ENCODE data around the gene CGB2. TPM values are rescaled to one million over a fixed set of nuclear protein-coding genes. Genes with fewer than 3 reads are reported as not detected.
"Not testable (repeated sequence)": the region's sequence is repeated elsewhere in the genome, so short reads cannot be mapped to it uniquely, and the experiment has no call there.

Gene CGB2
- total RNA-seq, 4 donors from 2014 or later = not detected

DNA sequence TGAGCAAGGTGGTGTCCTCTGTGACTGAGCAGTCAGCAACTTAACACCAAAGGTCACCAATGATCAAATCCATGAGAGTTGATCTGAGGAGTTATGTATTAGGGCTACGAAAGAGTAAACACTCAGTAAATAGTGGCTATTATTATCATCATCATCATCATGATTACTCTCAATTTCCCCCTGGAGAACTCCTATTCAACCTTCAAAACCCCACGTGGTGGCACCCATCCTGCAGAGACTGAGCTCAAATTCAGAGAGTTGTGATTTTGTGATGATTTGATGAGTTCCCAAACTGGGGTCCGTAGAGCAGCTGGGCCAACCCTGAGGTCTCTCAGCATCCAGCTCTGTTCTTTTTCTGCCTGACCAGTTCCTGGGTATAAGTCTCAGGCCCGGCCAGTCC lies 18.1 kb downstream of the CGB2 start:
- WGBS = 62% methylated on average over 3 of the region's 4 CpGs
- H3K27ac ChIP-seq (replicated peaks in 1 of 4); H3K9me3 ChIP-seq; intact Hi-C loops (cut with DNase I); H3K36me3 ChIP-seq; DNase-seq (ENCODE audit: extremely low spot score); H3K4me3 ChIP-seq; H3K4me1 ChIP-seq; H3K27me3 ChIP-seq: not testable (repeated sequence)

DNA sequence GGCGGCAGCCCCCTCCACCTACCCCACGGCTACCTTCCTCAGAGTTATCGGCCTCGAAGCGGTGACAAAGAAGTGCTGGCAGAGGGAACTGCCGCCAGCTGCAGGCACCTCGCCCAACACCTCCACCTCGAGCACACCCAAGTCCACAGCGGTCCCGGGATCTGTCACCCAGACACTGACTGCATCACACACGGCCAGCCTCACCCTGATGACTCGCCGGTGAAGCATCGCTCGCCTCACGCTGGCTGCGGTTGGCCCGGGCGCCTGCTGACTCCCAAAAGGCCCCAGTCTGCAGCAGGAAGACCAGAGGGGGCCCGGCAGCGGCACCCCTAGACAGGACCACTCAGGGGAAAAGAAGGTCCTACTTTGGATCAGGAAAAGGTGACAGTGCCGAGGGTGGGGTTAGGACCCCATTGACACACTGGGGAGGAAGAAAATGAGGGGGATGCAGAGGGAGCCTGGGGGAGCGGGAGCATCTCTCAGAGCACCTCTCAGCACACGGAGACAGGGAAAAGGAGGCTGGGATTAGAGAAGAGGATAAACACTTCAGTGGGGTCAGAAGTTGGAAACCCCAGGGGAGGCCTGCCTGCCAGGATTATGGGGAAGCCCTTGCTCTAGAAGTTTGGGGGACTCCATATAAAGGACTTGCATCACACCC lies 18.8 kb downstream of the CGB2 start:
- WGBS = 85% methylated on average over 7 of the region's 24 CpGs
- DNase-seq (ENCODE audit: extremely low spot score) = not testable (repeated sequence)

DNA sequence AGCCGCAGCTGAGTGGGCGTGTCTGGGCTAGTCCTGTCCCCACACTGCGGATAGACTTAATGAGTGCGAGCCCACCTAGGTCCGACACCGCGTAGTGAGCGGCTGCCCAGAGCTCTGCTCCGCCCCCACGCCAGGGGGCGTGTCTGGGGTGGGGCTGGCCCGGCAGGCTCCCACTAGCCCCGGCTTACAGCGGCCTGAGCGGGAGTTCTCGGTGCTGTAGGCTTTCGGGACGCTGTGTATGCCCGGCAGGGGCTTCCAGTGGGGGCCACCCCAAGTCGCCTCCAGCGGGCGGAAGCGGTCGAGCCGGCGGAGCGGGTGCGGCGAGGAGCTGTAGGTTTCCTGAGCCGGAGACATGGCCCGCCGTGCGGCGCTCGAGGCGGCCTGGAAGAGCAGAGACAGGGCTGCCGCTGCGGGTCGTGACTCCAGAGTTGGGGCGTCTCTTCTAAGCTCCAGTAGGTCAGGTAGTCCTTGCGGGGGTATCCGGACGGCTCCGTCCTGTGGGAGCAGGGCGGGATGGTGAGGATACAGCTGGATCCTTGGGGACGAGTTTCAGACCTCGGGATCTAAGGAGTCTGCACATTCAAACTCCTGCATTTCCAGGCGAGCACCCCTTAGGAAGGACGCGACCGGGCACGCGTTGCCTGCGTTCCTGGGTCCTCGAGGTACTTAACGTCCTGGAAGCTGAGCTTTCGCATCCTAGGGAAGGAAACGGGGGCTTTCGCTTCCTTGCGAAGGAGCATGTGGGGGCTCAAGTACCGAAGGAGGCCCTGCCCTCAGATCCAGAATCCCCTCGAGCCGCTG lies 24.6 kb downstream of the CGB2 start:
- H3K4me1 ChIP-seq = peaks cover 16 to 27% (median 25%) of the 10 kb centered on the region in 4 donors
- H3K27me3 ChIP-seq = peaks cover 0 to 36% (median 9%) of the 10 kb centered on the region in 4 donors
- H3K36me3 ChIP-seq = no peaks in the 10 kb centered on the region
- H3K4me3 ChIP-seq = peak overlapping the region; percentile 53 to 63 (median 60)
- no peak for DNase-seq (ENCODE audit: extremely low spot score)
- intact Hi-C loops (cut with DNase I) = no loop called here
- WGBS = 3% methylated on average over 5 of the region's 63 CpGs
- peak in 1 of 2 donors; percentile 27 for TF ChIP-seq POLR2AphosphoS5 (IDR thresholded peaks at IDR 0.05)
- TF ChIP-seq POLR2A (IDR thresholded peaks at IDR 0.05; ENCODE audit: low read depth) = no peak
- TF ChIP-seq EP300 (IDR thresholded peaks at IDR 0.05) = no peak
- TF ChIP-seq, protein P1, sequence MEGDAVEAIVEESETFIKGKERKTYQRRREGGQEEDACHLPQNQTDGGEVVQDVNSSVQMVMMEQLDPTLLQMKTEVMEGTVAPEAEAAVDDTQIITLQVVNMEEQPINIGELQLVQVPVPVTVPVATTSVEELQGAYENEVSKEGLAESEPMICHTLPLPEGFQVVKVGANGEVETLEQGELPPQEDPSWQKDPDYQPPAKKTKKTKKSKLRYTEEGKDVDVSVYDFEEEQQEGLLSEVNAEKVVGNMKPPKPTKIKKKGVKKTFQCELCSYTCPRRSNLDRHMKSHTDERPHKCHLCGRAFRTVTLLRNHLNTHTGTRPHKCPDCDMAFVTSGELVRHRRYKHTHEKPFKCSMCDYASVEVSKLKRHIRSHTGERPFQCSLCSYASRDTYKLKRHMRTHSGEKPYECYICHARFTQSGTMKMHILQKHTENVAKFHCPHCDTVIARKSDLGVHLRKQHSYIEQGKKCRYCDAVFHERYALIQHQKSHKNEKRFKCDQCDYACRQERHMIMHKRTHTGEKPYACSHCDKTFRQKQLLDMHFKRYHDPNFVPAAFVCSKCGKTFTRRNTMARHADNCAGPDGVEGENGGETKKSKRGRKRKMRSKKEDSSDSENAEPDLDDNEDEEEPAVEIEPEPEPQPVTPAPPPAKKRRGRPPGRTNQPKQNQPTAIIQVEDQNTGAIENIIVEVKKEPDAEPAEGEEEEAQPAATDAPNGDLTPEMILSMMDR (IDR thresholded peaks at IDR 0.05) = peak; percentile 36 to 41 (median 39)
- no peak overlapping the region for H3K27ac ChIP-seq (replicated peaks in 1 of 4)
- H3K9me3 ChIP-seq = no peaks in the 10 kb centered on the region

More for the DNA sequence above, 18.8 kb downstream of the CGB2 start:
- H3K36me3 ChIP-seq; H3K27ac ChIP-seq (replicated peaks in 1 of 4); H3K4me3 ChIP-seq; intact Hi-C loops (cut with DNase I); H3K27me3 ChIP-seq; H3K9me3 ChIP-seq; H3K4me1 ChIP-seq: not testable (repeated sequence)

DNA sequence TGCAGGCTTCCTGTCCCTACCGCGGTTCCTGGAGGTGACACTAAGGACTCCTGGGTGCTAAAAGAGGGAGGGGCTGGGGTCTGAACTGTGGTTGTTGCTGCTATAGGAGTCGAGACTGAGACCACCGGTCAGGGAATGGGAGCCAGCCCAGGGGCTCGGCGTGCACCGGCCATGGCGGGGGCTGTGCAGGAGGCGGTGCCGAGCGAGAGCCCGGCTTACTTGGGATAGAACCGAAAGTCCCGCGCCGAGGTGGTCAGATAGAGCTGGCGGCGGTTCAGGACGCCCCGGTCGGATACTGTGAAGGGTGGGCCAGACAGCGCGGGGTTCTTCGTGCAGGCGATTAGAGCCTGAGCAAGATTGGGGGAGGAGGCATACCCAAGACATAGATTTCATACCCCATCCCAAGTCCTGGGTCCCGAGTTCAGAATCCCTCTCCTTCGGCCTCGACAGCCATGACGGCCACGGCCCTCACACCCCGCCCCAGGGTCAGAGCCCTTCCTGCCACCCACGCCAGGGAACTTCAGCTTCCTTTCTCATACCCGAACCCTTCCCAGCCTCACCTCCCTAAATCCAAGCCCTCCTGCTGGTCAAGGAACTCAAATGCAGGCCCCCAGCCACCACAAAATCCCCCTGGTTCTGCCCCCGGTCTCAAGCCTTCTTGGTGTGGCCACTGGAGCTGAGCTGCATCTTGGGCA lies 25.4 kb downstream of the CGB2 start:
- H3K36me3 ChIP-seq; H3K27ac ChIP-seq (replicated peaks in 1 of 4); H3K9me3 ChIP-seq; DNase-seq (ENCODE audit: extremely low spot score); intact Hi-C loops (cut with DNase I): not testable (repeated sequence)
- Histone ChIP-seq H3K27me3 (peaks cover 0 to 44% (median 9%) of the 10 kb centered on the region in 4 donors), H3K4me1 (peaks cover 16 to 27% (median 25%) of the 10 kb centered on the region in 4 donors), H3K4me3 (peak overlapping the region; percentile 53 to 63 (median 60))
- WGBS = 7% methylated on average over 19 of the region's 34 CpGs

DNA sequence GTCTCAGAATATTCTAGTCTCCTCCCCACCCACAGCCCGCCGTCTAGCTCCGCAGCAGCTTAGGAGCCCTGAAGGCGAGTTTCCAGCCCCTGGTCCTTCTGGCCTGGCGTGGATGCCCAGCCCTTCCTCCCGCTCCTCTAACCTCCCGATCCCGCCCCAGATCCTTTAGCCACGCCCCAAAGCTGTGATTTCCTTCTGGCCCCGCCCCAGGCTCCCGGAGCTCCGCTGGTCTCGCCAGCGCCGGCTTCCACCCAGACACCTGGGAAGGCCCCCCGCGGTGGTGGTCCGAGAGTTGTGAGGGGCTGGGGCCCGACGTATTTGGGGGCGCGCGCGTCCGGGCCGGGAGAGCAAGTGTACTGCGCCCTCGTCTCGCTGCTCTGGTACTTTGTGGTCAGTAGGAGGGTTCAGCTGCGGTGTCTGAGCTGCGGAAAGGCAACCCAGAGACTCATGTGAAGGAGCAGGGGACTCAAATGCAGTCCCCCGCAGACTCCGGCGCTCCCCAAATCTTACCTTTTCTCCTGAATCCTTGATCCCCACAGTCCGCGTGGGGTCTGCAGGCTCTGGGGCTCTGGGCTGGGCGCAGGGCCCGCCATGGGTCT lies 26.0 kb downstream of the CGB2 start, which contains the start of gene CGB7:
TSS of gene CGB7 (minus strand) at position 114 of the 599 bp plus-strand sequence. CDS start 2,374 bp downstream, outside the sequence.
- intact Hi-C loops (cut with DNase I) = no loop called here
- H3K9me3 ChIP-seq = no peaks in the 10 kb centered on the region
- TF ChIP-seq, protein P1 (IDR thresholded peaks at IDR 0.05) = no peak
- TF ChIP-seq POLR2A (IDR thresholded peaks at IDR 0.05; ENCODE audit: low read depth) = no peak
- TF ChIP-seq POLR2AphosphoS5 (IDR thresholded peaks at IDR 0.05) = no peak
- TF ChIP-seq EP300 (IDR thresholded peaks at IDR 0.05) = no peak
- 5% methylated on average over 17 of the region's 38 CpGs for WGBS
- peaks cover 16 to 27% (median 25%) of the 10 kb centered on the region in 4 donors for H3K4me1 ChIP-seq
- peaks cover 0 to 50% (median 9%) of the 10 kb centered on the region in 4 donors for H3K27me3 ChIP-seq
- no peak within 1 kb of the TSS for H3K27ac ChIP-seq (replicated peaks in 1 of 4)
- H3K4me3 ChIP-seq = peak within 1 kb of the TSS; percentile 53 to 63 (median 60)
- H3K36me3 ChIP-seq = no peaks in the 10 kb centered on the region
- DNase-seq (ENCODE audit: extremely low spot score) = no peak

All from esophagus muscularis mucosa (tissue), 4 donors.